NCI-H226 (cell line): ENCODE measurements around the gene TMEM218.
A peak's percentile ranks its signal among the peaks of the same experiment; 100 is the strongest.

Experiments used
- DNase-seq: peaks from one replicate; pipeline ENCODE4 v3.0.0-alpha.2; 2015

TMEM218 gene

DNA sequence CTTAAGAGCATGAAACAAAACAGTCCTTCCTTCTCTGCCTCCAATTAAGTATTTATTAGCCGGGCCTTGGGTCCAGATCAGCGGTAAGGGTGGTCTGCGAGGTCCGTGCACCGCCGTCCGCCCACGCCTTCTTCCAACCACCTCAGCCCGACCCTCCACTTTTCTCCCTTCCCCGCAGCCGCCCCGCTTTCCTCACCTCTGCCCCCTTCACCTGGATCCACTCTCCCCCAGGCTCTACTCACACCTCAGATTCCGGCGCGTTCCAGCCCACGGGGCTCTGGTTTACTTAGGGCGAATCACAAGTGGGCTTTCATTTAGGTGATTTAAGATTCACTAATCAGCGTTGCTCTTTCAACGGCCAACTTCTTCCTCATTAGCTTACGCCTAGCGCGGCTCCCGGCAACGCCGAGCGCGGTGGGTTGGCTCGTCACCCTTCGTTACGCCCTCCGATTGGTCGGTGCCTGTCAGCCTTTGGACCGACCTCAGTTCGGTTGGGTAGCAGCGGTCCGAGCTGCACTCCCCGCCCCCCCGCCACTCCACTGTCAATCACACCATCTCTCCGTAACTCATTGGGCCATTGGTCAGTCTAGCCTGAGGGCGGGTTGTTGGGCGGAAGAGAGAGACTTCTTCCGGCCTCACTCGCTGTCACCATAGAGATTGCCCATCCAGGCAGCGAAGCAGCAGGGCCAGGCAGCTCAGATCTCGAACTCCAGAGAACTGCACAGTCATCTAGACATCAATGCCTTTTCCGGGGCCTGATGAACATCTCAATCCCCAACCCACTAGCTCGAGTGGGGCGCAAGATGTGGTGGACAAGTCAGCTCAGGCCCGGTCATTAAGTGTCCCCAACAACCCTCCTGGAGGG, at the start of gene TMEM218:
Gene TMEM218, minus strand, starts transcription at position 284 of the 865 bp plus-strand sequence. CDS start 9,385 bp downstream, outside the sequence.
- peak; percentile 98 for DNase-seq

GRCh38 chr11:125157953-125158680, 46.7 kb upstream of the TMEM218 start:
- no peak for DNase-seq

GRCh38 chr11:125157118-125157733, 45.8 kb upstream of the TMEM218 start:
- DNase-seq: no peak

DNA sequence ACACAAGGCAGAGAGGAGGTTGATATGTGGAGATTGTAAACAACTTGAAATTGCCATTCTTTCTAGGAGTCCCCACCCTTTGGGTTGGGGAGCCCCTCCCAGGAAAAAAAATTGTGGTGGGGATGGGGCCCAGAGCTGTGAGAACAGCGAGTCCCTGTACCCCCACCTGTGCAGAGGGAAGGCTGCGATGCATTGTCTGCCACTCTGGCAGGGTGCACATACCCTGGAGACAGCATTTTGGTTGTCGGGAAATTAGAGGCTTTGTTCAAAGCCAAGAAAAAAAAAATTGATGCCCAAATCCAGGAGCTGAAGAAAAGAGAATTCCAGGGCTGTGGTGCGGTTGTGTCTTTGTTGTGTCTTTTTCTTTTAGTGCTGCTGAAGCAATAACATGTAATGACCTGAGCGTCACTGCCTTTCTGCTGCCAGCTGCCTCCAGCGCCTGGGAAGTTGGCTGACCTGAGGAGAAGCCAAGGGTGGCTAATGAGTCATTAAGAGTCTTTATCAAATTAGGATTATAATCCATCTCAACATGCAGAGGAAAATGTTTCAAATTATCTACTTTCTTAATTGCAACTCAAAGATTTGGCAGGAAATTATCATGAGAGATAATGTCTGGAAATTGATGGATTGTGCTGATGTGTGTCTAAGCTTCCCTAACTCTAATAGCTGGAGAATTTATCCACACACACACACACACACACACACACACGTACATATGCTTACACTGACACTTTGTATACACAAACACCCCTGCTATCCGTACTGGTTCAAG, 45.1 kb upstream of the TMEM218 start:
- DNase-seq: no peak

GRCh38 chr11:125155767-125156166, 44.3 kb upstream of the TMEM218 start:
- DNase-seq: no peak

- DNase-seq: no peak
Measured at GRCh38 chr11:125155100-125155444, 43.6 kb upstream of the TMEM218 start.

GRCh38 chr11:125154378-125155099, 43.1 kb upstream of the TMEM218 start:
- no peak for DNase-seq

DNA sequence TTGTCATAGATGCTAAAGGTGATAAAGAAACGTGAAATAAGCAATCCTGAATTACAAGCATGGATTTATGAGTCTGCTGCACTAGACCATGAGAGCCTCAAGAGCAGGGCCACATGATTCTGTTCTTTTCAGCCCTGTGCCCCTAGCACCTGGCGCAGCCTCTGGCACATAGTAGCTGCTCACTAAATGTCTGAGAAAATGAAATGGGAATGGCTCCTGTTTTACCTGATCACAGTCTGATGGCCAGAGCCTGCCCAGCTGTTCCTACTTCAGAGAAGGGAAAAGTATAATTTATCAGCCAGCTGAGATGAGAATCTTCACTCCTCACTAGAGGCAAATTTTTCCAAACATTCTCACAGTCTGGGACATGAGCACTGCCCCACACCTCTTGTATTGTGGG, 42.4 kb upstream of the TMEM218 start:
- DNase-seq: no peak

GRCh38 chr11:125148743-125149142, 37.3 kb upstream of the TMEM218 start:
- no peak for DNase-seq

- no peak for DNase-seq
Measured at GRCh38 chr11:125148011-125148410, 36.6 kb upstream of the TMEM218 start.

DNA sequence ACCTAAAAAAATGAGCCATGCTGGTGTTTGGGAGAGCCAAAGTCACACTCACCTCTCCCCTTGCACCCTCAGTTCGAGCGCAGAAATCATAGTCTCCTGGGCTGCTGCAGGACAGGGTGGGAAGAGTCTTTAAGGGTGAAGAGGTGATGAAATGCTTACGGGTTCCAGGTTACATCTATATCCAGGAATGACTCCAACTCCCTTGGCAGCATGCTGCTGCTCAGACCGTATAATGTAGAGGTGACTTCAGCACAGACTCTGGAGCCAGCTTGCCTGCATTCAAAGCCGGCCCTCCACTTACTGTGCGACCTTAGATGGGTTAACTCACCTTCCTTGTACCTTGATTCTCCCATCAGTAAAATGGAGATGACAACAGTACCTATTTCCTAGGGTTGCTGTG, 35.9 kb upstream of the TMEM218 start:
- no peak for DNase-seq

GRCh38 chr11:125146232-125146631, 34.8 kb upstream of the TMEM218 start:
- DNase-seq: no peak

- DNase-seq: no peak
Measured at GRCh38 chr11:125141686-125142535, 30.5 kb upstream of the TMEM218 start.

DNA sequence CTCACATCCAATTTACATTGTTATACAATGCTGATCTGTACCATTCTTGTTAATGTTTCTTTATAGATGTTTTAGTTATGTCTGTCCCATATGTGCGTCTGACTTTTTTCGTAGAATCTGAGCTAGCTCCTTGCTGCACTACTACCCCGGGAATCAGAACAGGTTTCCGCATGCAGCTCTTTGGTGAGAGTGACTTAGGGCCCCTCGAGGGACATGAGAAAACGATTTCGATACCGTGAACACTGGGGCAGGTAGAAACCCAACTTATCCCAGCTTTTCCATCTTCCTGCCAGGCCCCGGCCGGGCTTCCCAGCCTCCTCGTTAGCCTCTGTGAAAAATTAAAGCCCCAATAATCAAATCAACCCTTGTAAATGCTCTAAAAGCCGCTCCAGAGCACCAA, 29.8 kb upstream of the TMEM218 start:
- no peak for DNase-seq

DNA sequence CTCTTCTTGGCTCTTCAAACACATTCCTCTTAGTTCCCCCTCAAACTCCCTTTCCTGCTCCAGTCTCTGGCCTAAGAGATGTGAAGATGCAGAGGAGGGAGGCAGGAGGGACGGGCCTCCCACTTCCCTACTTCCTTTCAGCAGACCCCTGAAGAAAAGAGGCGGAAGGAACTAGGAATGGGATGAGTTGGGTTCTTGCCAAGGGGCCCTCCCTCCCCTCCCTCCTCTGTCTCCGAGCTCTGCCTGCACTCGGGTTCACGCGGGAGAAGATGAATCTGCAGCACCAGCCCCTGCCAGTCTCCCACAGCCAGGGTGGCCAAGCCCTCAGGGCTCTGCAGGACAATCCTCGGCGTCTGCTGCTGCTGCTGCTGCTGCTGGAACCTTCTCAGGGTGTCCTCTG, 28.8 kb upstream of the TMEM218 start:
- DNase-seq: no peak

- no peak for DNase-seq
Measured at GRCh38 chr11:125139778-125140177, 28.4 kb upstream of the TMEM218 start.

DNA sequence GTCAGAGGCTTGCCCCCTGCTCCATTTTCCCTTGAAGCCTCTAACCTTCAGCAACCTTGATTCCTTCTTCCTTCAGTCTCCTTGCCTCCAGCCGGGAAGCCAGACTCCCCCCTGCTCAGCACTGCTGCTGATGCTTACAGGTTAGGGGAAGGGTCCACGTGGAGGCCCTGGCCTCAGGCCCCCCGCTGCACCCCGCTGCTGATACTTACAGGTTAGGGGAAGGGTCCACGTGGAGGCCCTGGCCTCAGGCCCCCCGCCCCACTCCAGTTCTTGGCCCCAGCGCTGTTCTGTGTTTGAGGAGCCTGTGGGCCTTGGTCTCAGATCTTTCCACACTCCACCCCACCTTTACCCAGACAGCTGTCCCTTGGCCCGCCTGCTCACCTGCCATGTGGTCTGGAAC, 27.5 kb upstream of the TMEM218 start:
- no peak for DNase-seq

DNA sequence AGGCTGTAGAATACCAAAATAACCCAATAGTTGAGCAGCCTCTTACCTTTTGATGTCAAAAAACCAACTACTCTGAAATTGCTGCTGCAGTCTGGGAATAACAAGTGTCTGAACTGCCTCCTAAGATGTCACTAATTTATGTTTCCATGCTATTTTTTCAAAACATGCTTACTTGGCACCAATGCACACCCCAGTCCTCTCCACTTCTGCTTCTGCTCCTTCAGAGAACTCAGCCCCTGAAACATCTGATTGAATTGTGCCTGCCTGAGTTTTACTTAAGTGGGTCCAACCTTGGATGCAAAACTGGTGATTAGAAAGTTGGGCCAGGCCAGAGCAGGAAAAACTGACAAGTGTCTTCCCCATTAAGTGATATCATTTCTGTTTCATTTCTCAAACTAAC, 24.6 kb upstream of the TMEM218 start:
- DNase-seq: no peak

GRCh38 chr11:125132596-125132995, 21.2 kb upstream of the TMEM218 start:
- DNase-seq: no peak

DNA sequence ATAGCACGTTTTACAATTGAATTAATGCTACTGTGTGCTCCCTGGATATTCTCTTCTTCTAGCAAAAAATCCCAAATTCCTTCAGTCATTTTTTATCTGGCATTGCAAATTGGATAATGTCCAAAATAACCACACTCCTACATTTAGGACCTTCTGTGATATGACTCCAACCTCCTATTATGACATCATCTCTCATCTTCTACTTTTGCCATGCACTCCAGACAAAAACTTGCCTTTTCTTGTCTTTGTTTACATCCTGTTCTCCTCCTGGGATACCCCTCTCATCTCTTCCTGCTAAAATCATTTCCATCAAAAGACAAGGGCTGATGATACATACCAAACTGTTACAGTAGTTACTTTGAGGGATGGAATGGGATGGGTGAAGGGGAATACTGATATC, 20.6 kb upstream of the TMEM218 start:
- peak; percentile 53 for DNase-seq

DNA sequence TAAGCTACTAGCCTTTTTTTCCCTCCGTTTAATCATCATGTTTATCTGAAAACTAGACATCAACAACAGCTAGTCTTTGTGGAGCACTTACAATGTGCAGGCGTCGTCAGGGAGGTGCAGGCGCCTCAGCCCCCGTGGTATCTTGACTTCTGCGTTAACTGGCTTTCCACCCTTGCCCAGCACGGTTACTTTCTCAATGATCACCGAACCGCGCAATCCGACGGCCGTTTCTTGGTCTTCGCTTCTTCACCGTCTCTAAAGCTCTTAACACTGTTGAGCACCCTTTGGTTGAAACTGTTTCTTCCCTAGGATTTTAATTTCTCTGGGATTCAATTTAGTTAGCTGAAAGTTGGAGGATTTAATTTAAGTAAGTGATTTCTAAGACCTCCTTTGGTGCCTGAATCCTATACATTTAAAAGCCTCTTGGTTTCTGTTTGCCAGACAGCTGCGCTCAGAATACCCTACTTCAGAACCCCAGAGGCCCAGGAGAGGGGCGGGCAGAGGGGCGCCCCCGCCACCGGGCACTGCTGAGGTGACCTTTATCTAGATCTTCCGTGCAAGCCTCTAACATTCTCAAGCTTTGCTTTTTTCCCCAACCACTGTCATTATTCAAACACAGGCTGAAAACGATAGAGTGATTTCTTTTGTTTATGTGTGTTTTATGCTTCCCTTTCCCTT, 18.0 kb upstream of the TMEM218 start:
- no peak for DNase-seq
